Gastrocnemius medialis (tissue), 4 donors: ENCODE data around the gene OLFML3.

Experiments
- CTCF ChIP-seq, 5 experiments: fragments of 450-650 bp in 3 of 5; fragments of 200-600 bp in 2 of 5; sonication (generic) in 2 of 5; IDR thresholded peaks in 4 of 5; conservative IDR thresholded peaks in 1 of 5; 1 replicate in 4 of 5; 2 replicates in 1 of 5; pipeline ENCODE4 v1.5.1; 2016 to 2019; ENCODE audit warnings: antibody characterized with exemption in 5 of 5, mild to moderate bottlenecking in 3 of 5, moderate library complexity in 3 of 5
- POLR2A ChIP-seq, 2 donors: fragments of 450-650 bp; IDR thresholded peaks; one replicate each; pipeline ENCODE4 v1.6.1; 2017; ENCODE audit warnings: antibody characterized with exemption in 2 of 2, mild to moderate bottlenecking in 2 of 2, moderate library complexity in 2 of 2

- no peak for TF ChIP-seq CTCF (IDR thresholded peaks at IDR 0.05 in 4 of 5, conservative IDR thresholded peaks at IDR 0.05 in 1 of 5)
- no peak for TF ChIP-seq POLR2A (IDR thresholded peaks at IDR 0.05)
Measured at GRCh38 chr1:113983391-113983790, 4.1 kb downstream of the OLFML3 start.
